K562 (cell line): ENCODE results near the gene MEOX2. TPM values are rescaled to one million over a fixed set of nuclear protein-coding genes. Genes with fewer than 3 reads are reported as not detected.

Experiments used
- ATAC-seq: fragments of 200-7000 bp; cut with Tn5 transposase; 3 replicates; pipeline ENCODE4 v1.9.1; 2020; ENCODE audit warnings: moderate library complexity
- BruUV-seq: library from RNA; stranded (reverse); fragments of 400-500 nt; replicated peaks from 2 replicates; lab custom pipeline; 2021; lab: Mats Ljungman, UMichigan
- CTCF ChIA-PET: fragments of 300-600 bp; formaldehyde crosslinking; extraction: SDS; loops from one replicate; lab custom pipeline; 2021; ENCODE audit warnings: low intra/inter-chr PET ratio; lab: Yijun Ruan, JAX
- POLR2A ChIA-PET: fragments of 300-600, 350-650 bp; sonication (Branson Sonifier 250); formaldehyde crosslinking; extraction: SDS; loops from one replicate; lab custom pipeline; 2021; ENCODE audit warnings: antibody characterized with exemption, inconsistent platforms; lab: Yijun Ruan, JAX
- DNase-seq, 4 experiments: peaks; one replicate each; pipeline versions ENCODE4 v3.0.0 to v3.0.0-alpha.2; 2011 to 2018; ENCODE audit warnings: low spot score in 3 of 4, mixed read lengths in 3 of 4; ENCODE audit errors: extremely low read depth in 1 of 4
- FAIRE-seq: peaks from 2 replicates; lab custom pipeline; 2011; peaks lifted over from hg19 to GRCh38; lab: Jason Lieb, UNC
- H2AFZ ChIP-seq: 2 replicates; pipeline ENCODE4 v1.6.0; 2011; ENCODE audit warnings: low read depth, low read length, control low read depth, inconsistent platforms
- H3K27ac ChIP-seq: fragments of 200-600 bp; 3 replicates; pipeline ENCODE4 v1.8.0; 2011; ENCODE audit warnings: low read depth, mild to moderate bottlenecking, control low read depth, inconsistent platforms, low read length, moderate library complexity, mixed read lengths; ENCODE audit errors: extremely low read depth
- H3K27me3 ChIP-seq, 2 experiments: fragments of 300-600 bp in 1 of 2; 2 replicates in 1 of 2; 3 replicates in 1 of 2; pipeline versions ENCODE4 v1.6.0 to v1.8.0; 2011; ENCODE audit warnings: inconsistent platforms in 2 of 2, low read length in 2 of 2, mild to moderate bottlenecking in 1 of 2, mixed read lengths in 1 of 2, moderate library complexity in 1 of 2; ENCODE audit not compliant: control insufficient read depth in 2 of 2, insufficient read depth in 2 of 2
- H3K36me3 ChIP-seq: fragments of 300-600 bp; 3 replicates; pipeline ENCODE4 v1.8.0; 2011; ENCODE audit warnings: mild to moderate bottlenecking, low read length, inconsistent platforms; ENCODE audit not compliant: control insufficient read depth, insufficient read depth
- H3K4me1 ChIP-seq, 2 experiments: fragments of 200-600 bp in 1 of 2; replicated peaks in 1 of 2; 2 replicates in 1 of 2; 3 replicates in 1 of 2; pipeline versions ENCODE4 v1.5.1 to v1.8.0; 2011; ENCODE audit warnings: inconsistent platforms in 2 of 2, low read length in 2 of 2, mild to moderate bottlenecking in 1 of 2, mixed read lengths in 1 of 2, moderate library complexity in 1 of 2; ENCODE audit not compliant: control insufficient read depth in 2 of 2, insufficient read depth in 2 of 2
- H3K4me2 ChIP-seq: 2 replicates; pipeline ENCODE4 v1.6.1; 2011; ENCODE audit warnings: low read length, control low read depth, inconsistent platforms, mixed read lengths; ENCODE audit not compliant: insufficient read depth
- H3K4me3 ChIP-seq: fragments of 200-600 bp; sonication (generic), shearing (Covaris generic); 2 replicates; pipeline ENCODE4 v1.5.1; 2016; ENCODE audit warnings: control low read depth, inconsistent platforms
- H3K79me2 ChIP-seq: fragments of 200-600 bp; 3 replicates; pipeline ENCODE4 v1.8.0; 2011; ENCODE audit warnings: low read length, inconsistent platforms; ENCODE audit not compliant: control insufficient read depth, insufficient read depth
- H3K9ac ChIP-seq, 2 experiments: 2 replicates each; pipeline versions ENCODE4 v1.6.0 to v1.6.1; 2011; ENCODE audit warnings: low read depth in 2 of 2, low read length in 2 of 2, control low read depth in 1 of 2, inconsistent platforms in 1 of 2, mild to moderate bottlenecking in 1 of 2, mixed read lengths in 1 of 2; ENCODE audit not compliant: insufficient read depth in 1 of 2
- H3K9me1 ChIP-seq: one replicate; pipeline ENCODE4 v1.6.0; 2011; ENCODE audit warnings: inconsistent platforms, mild to moderate bottlenecking, low read length, moderate library complexity; ENCODE audit not compliant: control insufficient read depth, insufficient read depth
- H3K9me3 ChIP-seq: replicated peaks from 2 replicates; pipeline ENCODE4 v1.5.1; 2011; ENCODE audit warnings: low read depth, low read length, inconsistent platforms; ENCODE audit not compliant: control insufficient read depth, insufficient read depth
- H4K20me1 ChIP-seq: replicated peaks from 2 replicates; pipeline ENCODE4 v1.6.1; 2011; ENCODE audit warnings: low read length, inconsistent platforms, mixed read lengths; ENCODE audit not compliant: control insufficient read depth, insufficient read depth
- FOXM1 ChIP-seq, 2 experiments: fragments of 450-650 bp in 1 of 2; sonication (generic) in 1 of 2; formaldehyde crosslinking in 1 of 2; IDR thresholded peaks; 2 replicates each; pipeline versions ENCODE4 v1.6.1 to v1.9.0; 2017 to 2022; ENCODE audit warnings: low read depth in 2 of 2, mild to moderate bottlenecking in 2 of 2, missing genetic modification reagents in 1 of 2, moderate library complexity in 1 of 2
- ZNF133 ChIP-seq: fragments of 250-450 bp; sonication (Bioruptor Pico); IDR thresholded peaks from 2 replicates; pipeline ENCODE4 v1.4.0; 2020; ENCODE audit warnings: mild to moderate bottlenecking
- ZNF766 ChIP-seq: fragments of 200-800 bp; sonication (Bioruptor generic); conservative IDR thresholded peaks from 2 replicates; pipeline ENCODE4 v1.6.1; 2016; ENCODE audit warnings: missing genetic modification characterization, missing compliant biosample characterization
- WGBS: fragments of 100-300 bp; shearing (Covaris generic); methylation state at CpG from one replicate; pipeline ENCODE4 v1.1.6; 2016; ENCODE audit warnings: low coverage, mixed read lengths; ENCODE audit not compliant: insufficient coverage; ENCODE audit errors: missing lambda C conversion rate; 5-methylcytosine and 5-hydroxymethylcytosine counted together
- in situ Hi-C: fragments of 300-500 bp; cut with MboI; formaldehyde crosslinking; loops from 4 replicates; pipeline ENCODE4 v1.15.0; 2018; ENCODE audit warnings: inconsistent platforms, mixed read lengths
- intact Hi-C: fragments of 100-400 bp; cut with micrococcal nuclease; formaldehyde crosslinking; loops from 2 replicates; pipeline ENCODE4 v1.14.2; 2022
- polyA plus RNA-seq, 8 experiments: library from polyadenylated mRNA; depleted of rRNA in 4 of 8; stranded (reverse) in 5 of 8; unstranded in 3 of 8; fragments of >200 nt; fragmentation: Nextera tagmentation in 2 of 8; fragmentation: Illumina TruSeq in 1 of 8; extraction: Ambion mirVana in 2 of 8; extraction: Trizol in 1 of 8; gene quantifications; 2 replicates each; pipeline versions ENCODE4 v1.2.1 to v1.2.3, GENCODE V29; 2011 to 2014; ENCODE audit warnings: inconsistent platforms in 1 of 8, missing spikeins in 1 of 8
- total RNA-seq, 7 experiments: library from RNA; depleted of rRNA in 6 of 7; stranded (reverse); fragments of >200 nt in 6 of 7; fragmentation: Illumina TruSeq in 2 of 7; extraction: Trizol in 2 of 7; gene quantifications; 2 replicates each; pipeline versions ENCODE4 v1.2.1 to v1.2.3, GENCODE V29; 2011 to 2021; ENCODE audit warnings: low replicate concordance in 1 of 7
- TF ChIP-seq, protein P1 (sequence below), 2 experiments: fragments of 150-350 bp in 1 of 2; IDR thresholded peaks; 2 replicates each; pipeline ENCODE4 v1.6.1; 2012 to 2016; ENCODE audit warnings: low read depth in 2 of 2, low read length in 2 of 2, mild to moderate bottlenecking in 1 of 2, moderate library complexity in 1 of 2
- TF ChIP-seq, protein P2 (sequence below): fragments of 250-450 bp; sonication (Bioruptor Pico); IDR thresholded peaks from 2 replicates; pipeline ENCODE4 v1.8.0; 2022; ENCODE audit warnings: moderate library complexity, mild to moderate bottlenecking, inconsistent platforms
- TF ChIP-seq, protein P3 (sequence below): sonication (generic); formaldehyde crosslinking; IDR thresholded peaks from 2 replicates; pipeline ENCODE4 v1.8.0; 2022; ENCODE audit warnings: missing genetic modification reagents, mild to moderate bottlenecking, borderline replicate concordance

MEOX2 gene
- total and polyA plus RNA-seq, 9 of the 15 experiments (the other 6 are each of a cell fraction or from before 2014, with no cell fraction given) = not detected

DNA sequence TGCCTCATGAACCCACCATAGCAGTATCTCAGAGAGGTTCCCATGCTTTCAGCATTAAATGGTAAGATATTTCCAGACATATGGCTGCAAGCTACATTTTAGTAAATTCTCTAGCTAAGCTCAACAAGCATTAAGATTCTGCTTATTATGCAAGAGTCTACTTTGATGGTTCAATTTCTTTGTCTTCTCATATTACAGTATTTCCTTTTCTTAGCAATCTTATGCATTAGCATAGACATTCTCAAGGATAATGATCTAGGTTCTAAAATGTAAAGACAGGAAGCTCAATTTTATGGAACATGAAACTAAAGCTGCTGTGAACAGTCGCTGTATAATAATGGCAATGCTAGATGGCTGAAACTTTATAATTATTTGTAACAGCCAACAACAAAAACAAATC, 39.2 kb downstream of the MEOX2 start (continued):
- TF ChIP-seq, protein P1, sequence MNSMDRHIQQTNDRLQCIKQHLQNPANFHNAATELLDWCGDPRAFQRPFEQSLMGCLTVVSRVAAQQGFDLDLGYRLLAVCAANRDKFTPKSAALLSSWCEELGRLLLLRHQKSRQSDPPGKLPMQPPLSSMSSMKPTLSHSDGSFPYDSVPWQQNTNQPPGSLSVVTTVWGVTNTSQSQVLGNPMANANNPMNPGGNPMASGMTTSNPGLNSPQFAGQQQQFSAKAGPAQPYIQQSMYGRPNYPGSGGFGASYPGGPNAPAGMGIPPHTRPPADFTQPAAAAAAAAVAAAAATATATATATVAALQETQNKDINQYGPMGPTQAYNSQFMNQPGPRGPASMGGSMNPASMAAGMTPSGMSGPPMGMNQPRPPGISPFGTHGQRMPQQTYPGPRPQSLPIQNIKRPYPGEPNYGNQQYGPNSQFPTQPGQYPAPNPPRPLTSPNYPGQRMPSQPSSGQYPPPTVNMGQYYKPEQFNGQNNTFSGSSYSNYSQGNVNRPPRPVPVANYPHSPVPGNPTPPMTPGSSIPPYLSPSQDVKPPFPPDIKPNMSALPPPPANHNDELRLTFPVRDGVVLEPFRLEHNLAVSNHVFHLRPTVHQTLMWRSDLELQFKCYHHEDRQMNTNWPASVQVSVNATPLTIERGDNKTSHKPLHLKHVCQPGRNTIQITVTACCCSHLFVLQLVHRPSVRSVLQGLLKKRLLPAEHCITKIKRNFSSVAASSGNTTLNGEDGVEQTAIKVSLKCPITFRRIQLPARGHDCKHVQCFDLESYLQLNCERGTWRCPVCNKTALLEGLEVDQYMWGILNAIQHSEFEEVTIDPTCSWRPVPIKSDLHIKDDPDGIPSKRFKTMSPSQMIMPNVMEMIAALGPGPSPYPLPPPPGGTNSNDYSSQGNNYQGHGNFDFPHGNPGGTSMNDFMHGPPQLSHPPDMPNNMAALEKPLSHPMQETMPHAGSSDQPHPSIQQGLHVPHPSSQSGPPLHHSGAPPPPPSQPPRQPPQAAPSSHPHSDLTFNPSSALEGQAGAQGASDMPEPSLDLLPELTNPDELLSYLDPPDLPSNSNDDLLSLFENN (IDR thresholded peaks at IDR 0.05; ENCODE audit: low read depth in 2 of 2, low read length in 2 of 2) = no peak
- TF ChIP-seq ZNF133 = no peak
- TF ChIP-seq, protein P2, sequence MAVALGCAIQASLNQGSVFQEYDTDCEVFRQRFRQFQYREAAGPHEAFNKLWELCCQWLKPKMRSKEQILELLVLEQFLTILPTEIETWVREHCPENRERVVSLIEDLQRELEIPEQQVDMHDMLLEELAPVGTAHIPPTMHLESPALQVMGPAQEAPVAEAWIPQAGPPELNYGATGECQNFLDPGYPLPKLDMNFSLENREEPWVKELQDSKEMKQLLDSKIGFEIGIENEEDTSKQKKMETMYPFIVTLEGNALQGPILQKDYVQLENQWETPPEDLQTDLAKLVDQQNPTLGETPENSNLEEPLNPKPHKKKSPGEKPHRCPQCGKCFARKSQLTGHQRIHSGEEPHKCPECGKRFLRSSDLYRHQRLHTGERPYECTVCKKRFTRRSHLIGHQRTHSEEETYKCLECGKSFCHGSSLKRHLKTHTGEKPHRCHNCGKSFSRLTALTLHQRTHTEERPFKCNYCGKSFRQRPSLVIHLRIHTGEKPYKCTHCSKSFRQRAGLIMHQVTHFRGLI = no peak

DNA sequence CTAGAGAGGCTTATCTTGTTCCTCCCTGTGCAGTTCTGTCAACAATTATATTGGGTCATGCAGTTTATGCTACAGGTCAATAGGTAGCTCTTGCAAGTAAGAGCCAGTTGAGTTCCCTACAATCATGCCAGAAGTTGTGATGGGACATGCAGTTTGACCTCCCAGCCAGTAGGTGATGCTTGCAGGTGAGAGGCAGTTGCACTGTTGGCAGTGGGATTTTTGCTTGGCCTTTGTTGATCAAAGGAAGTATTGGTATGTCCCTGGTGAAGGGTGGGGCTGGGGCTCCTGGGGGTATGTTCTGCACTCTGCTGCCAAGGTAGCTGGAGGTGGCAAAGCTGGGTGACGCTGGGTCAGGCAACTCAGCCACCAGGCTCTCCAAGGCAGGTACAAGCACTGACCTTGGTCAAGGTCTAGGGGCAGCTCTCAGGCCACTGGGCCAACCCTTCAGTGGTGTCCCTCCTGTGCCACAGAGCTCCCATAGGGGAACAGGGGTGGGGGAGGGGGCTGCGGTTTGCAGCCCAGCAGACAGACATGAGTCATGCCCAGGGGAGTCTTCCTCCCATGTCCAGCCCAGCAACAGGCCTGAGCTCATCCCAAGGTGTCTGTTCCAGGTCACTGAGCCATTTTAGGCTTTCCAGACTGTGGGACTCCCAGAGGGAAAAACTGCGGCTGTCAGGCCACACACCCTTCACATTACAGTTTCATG, 43.3 kb downstream of the MEOX2 start:
- Histone ChIP-seq H3K4me1 (no peaks in the 10 kb centered on the region), H3K9me3 (0 out of 2 replicates have a peak, but pooled peaks cover 1% of the 10 kb centered on the region), H3K9ac (no peak overlapping the region), H3K27me3 (no peaks in the 10 kb centered on the region), H3K79me2 (no peaks in the 10 kb centered on the region), H3K4me2 (no peak overlapping the region), H3K27ac (no peak overlapping the region), H2AFZ (no peak overlapping the region), H3K4me3 (no peak overlapping the region), H4K20me1 (no peaks in the 10 kb centered on the region), H3K36me3 (no peaks in the 10 kb centered on the region), H3K9me1 (no peaks in the 10 kb centered on the region)
- BruUV-seq = no TSS peak
- 4% methylated on average over 3 of the region's 3 CpGs for WGBS
- in situ Hi-C loops = no loop called here
- ATAC-seq (no peak), FAIRE-seq (no peak), DNase-seq (peak in 1 of 4 experiments; percentile 3)
- intact Hi-C loops = no loop called here
- CTCF ChIA-PET = no interaction called here
- POLR2A ChIA-PET = no interaction called here
- TF ChIP-seq FOXM1 (IDR thresholded peaks at IDR 0.05; ENCODE audit: low read depth) (no peak), FOXM1 (CRISPR knock-in tag; IDR thresholded peaks at IDR 0.05; ENCODE audit: low read depth) (no peak), ZNF766 (CRISPR knock-in tag) (no peak)
- TF ChIP-seq, protein P3, sequence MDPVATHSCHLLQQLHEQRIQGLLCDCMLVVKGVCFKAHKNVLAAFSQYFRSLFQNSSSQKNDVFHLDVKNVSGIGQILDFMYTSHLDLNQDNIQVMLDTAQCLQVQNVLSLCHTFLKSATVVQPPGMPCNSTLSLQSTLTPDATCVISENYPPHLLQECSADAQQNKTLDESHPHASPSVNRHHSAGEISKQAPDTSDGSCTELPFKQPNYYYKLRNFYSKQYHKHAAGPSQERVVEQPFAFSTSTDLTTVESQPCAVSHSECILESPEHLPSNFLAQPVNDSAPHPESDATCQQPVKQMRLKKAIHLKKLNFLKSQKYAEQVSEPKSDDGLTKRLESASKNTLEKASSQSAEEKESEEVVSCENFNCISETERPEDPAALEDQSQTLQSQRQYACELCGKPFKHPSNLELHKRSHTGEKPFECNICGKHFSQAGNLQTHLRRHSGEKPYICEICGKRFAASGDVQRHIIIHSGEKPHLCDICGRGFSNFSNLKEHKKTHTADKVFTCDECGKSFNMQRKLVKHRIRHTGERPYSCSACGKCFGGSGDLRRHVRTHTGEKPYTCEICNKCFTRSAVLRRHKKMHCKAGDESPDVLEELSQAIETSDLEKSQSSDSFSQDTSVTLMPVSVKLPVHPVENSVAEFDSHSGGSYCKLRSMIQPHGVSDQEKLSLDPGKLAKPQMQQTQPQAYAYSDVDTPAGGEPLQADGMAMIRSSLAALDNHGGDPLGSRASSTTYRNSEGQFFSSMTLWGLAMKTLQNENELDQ (CRISPR knock-in tag) = no peak
